ENCODE data around the gene SLC1A2.

Gene SLC1A2

DNA sequence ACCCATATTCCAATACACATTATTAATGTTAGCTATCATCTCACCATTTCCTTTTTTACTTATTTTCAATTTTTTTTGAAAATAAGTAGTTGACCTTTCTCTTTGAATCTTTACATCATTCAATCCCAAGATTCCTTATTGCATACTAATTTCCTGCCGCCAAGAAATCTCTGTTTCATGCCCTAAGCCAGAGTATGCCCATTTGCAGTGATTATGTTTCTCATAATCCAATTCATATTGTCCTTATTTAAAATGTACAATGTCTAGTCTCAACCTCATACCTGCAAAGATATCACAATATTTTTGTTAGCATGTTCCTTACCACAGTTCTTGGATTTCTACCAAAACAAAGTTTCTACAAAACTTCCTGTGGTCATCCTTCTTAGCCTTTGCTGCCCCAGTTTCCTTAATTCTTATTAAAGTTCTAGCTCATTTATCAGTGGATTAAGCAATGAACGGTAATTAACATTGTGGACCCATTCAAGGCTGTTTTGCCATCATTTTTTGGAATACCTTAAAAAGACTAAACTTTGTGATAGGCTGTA, 205.1 kb downstream of the SLC1A2 start:
- no peak for DNase-seq

DNA sequence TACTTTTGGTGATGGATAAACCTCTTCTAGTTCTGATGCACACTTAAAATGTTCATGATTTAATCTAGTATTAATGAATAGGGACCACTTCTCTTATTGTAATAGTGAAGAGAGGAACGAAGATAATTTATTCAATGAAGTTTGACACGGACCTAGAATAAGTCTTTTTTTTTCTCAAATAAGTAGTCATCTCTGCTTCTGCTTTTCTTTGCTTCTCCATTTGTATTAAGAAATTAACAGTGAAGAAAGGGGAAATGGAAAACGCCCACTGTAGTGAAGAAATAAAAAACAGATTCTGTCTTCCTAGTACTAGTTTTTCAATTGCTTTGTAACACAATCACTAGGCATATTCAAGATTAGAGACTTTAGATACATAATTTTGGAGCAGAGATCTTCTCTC, 207.4 kb downstream of the SLC1A2 start:
- no peak for DNase-seq

DNA sequence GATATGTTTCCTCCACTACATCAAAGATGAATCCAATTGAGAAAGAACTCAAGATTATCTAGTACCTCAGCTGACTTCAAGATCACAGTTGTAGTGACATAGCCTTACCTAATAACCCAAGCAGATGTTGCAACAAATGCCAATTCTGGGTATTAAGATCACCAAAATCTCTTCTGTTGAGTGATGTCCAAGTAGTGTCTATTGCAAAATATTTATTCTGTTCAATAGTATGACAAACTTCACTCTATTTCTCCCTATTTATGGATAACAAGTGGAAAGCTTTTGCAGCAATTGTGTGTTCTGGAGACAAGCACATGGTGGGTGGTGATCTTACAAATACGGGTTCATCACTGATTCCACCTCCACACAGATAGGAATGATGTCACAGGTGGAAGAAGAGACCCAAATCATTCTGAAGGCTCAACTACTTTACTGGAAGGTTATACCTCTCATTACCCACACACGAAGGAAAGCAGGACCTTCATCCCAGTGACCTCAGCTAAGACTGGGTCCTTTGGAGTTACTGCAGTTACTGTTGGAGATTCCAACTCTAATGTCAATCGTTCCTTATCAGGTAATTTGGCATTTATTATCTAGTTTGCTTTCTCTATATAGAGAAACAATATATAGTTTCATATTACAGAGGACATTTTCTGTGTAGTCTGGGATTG, 208.3 kb downstream of the SLC1A2 start:
- no peak for DNase-seq

DNA sequence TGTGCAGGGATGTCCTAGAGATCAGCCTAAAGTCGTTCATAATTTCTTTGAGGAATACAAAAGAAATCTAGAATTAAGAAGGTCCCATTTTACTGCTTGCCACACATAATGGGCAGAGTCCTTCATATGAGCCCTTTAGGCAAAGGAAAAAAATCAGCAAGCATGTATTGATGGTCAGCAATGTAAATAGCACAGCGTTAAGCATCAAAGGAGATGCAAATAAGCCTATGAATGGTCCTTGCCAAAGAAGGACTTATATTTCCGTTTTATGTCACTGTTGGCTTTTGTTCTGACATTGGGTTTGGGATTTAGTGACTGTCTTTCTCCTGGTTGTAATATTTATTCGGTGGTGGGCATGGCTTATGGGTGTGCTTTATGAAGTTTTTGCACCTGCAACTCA, 210.6 kb downstream of the SLC1A2 start:
- DNase-seq = no peak

DNA sequence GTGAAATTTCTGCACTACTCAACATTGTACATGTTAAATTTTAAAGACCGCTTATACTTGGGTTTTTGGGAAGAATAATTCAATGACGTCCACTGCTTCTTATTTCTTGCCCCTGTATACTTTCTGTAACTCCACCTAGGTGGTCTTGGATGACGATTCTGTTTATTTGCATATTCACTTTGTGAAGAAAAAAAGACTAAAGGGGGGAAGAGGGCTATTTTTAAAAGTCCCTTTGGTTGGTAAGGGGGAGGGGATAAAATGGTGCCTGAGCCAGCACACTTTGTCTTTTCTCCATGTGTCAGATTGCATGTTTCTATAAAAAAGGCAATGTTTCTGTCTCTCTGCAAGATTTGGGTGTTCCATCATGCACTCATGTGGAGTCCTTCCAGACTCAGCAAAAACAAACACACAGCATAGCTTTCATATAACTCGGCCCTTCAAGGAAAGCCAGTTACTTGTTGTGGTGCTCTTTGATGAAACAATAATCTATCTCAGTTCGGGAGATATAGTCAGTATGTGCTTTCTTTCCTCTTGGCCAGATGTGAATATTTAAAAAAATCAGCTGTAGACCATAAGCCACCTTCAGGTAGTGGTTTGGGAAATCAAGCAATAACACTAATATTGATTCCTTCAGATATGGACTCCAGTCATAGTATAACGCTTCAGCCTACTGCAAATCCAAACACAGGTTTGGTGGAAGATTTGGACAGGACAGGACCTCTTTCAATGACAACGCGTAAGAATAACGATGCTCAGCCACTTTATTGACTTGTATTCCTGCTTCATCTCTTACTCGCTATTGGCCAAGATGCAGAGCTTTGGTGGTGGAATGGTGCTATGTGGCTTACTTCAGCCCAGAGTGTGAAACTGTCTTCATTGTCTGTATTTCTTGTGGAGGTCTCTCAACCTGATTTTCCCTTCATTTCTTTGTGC, 211.6 kb downstream of the SLC1A2 start:
- DNase-seq = no peak

DNA sequence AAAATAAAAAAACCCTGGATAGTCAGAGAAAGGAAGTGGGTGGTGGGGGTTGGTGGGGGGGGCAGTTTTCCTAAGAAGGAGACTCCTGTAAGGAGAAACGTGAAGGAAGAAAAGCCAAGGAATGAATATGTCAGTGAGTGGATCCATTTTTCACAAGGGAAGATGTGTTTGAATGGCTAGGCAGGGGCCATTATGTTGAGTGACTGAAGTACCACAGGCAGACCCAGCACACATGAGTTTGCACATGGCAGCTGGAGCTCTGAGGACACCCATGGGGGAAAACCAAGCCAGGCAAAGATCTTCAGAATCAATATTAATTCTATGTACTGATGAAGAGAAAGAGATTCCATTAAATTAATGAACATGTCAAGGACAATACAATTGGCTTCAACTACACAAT, 212.7 kb downstream of the SLC1A2 start:
- DNase-seq = no peak

DNA sequence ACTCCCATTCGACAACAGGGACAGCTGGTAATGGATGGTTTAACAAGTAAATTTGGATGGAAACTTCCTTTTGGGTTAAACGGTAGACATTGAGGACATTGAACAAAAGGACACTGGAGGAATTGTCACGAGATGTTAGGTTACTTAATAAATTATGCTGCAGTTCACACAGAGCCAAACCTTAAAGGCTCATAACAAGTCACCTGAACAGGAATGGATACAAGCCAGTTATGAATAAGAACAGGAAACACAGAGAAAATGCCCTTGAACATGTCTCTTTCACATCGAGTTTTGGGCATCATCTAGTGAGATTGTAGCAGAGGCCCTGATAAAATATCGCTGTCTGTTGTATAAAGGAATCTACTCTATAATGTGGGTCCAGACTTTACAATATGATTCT, 214.7 kb downstream of the SLC1A2 start:
- no peak for DNase-seq

All from NCI-H1105 (cell line).